ENCODE data around the gene ADAMTSL1.

GRCh38 chr9:18507151-18507550, 33.2 kb downstream of the ADAMTSL1 start:
- TF ChIP-seq, protein P1, sequence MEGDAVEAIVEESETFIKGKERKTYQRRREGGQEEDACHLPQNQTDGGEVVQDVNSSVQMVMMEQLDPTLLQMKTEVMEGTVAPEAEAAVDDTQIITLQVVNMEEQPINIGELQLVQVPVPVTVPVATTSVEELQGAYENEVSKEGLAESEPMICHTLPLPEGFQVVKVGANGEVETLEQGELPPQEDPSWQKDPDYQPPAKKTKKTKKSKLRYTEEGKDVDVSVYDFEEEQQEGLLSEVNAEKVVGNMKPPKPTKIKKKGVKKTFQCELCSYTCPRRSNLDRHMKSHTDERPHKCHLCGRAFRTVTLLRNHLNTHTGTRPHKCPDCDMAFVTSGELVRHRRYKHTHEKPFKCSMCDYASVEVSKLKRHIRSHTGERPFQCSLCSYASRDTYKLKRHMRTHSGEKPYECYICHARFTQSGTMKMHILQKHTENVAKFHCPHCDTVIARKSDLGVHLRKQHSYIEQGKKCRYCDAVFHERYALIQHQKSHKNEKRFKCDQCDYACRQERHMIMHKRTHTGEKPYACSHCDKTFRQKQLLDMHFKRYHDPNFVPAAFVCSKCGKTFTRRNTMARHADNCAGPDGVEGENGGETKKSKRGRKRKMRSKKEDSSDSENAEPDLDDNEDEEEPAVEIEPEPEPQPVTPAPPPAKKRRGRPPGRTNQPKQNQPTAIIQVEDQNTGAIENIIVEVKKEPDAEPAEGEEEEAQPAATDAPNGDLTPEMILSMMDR (IDR thresholded peaks at IDR 0.05): no peak
- TF ChIP-seq EP300 (IDR thresholded peaks at IDR 0.05) (no peak), POLR2AphosphoS5 (IDR thresholded peaks at IDR 0.05) (no peak), POLR2A (IDR thresholded peaks at IDR 0.05) (no peak)
